ENCODE measurements around the gene IGFBP6. TPM values are rescaled to one million over a fixed set of nuclear protein-coding genes. Genes with fewer than 3 reads are reported as not detected.

Gene IGFBP6
- total RNA-seq (2022; extraction: Qiagen RNA extraction; ENCODE audit: low read depth): 155 to 267 TPM (median 231 TPM) in 5 replicates

GRCh38 chr12:53097564-53098353, at the start of gene IGFBP6:
Gene IGFBP6, plus strand, starts transcription at chr12:53097667. Its CDS starts 51 bp downstream, at chr12:53097718.

GRCh38 chr12:53049571-53050318, 47.7 kb upstream of the IGFBP6 start, which contains the start of gene TNS2:
Gene TNS2, plus strand, starts transcription at chr12:53050065. Its CDS starts 121 bp downstream, at chr12:53050186.

GRCh38 chr12:53079226-53080117, 18.0 kb upstream of the IGFBP6 start, which contains the start of gene SPRYD3:
Gene SPRYD3, minus strand, starts transcription at chr12:53079390. Its CDS starts 57 bp downstream, at chr12:53079333.

GRCh38 chr12:53102883-53103807, 5.7 kb downstream of the IGFBP6 start, which contains the start of gene SOAT2:
Gene SOAT2, plus strand, starts transcription at chr12:53103486. Its CDS starts 92 bp downstream, at chr12:53103578.

Other genes starting within 250 kb of the IGFBP6 start
- gene KRT78, start 248.7 kb upstream of the IGFBP6 start, total RNA-seq (2022; extraction: Qiagen RNA extraction; ENCODE audit: low read depth): 0.06 to 0.25 TPM in 2 of 5 replicates, not detected in the others
- 3,905 to 4,615 TPM (median 4,500 TPM) in 5 replicates for gene KRT8, start 192.6 kb upstream of the IGFBP6 start, total RNA-seq (2022; extraction: Qiagen RNA extraction; ENCODE audit: low read depth)
- gene KRT18, start 148.5 kb upstream of the IGFBP6 start, total RNA-seq (2022; extraction: Qiagen RNA extraction; ENCODE audit: low read depth): 2,631 to 3,100 TPM (median 2,917 TPM) in 5 replicates
- gene EIF4B, start 91.2 kb upstream of the IGFBP6 start, total RNA-seq (2022; extraction: Qiagen RNA extraction; ENCODE audit: low read depth): 216 to 371 TPM (median 266 TPM) in 5 replicates
- 31.3 to 48.7 TPM (median 41.7 TPM) in 5 replicates for gene TNS2, start 47.6 kb upstream of the IGFBP6 start, total RNA-seq (2022; extraction: Qiagen RNA extraction; ENCODE audit: low read depth)
- 33.3 to 38.4 TPM (median 35.7 TPM) in 5 replicates for gene SPRYD3, start 18.3 kb upstream of the IGFBP6 start, total RNA-seq (2022; extraction: Qiagen RNA extraction; ENCODE audit: low read depth)
- 0.06 to 0.44 TPM (median 0.40 TPM) in 5 replicates for gene SOAT2, start 5.8 kb downstream of the IGFBP6 start, total RNA-seq (2022; extraction: Qiagen RNA extraction; ENCODE audit: low read depth)
- gene ZNF740, start 83.1 kb downstream of the IGFBP6 start, total RNA-seq (2022; extraction: Qiagen RNA extraction; ENCODE audit: low read depth): 12.9 to 17.1 TPM (median 15.4 TPM) in 5 replicates
- gene CSAD, start 83.3 kb downstream of the IGFBP6 start, total RNA-seq (2022; extraction: Qiagen RNA extraction; ENCODE audit: low read depth): 5.2 to 8.0 TPM (median 7.6 TPM) in 5 replicates
- gene ITGB7, start 109.6 kb downstream of the IGFBP6 start, total RNA-seq (2022; extraction: Qiagen RNA extraction; ENCODE audit: low read depth): 0.29 to 0.63 TPM (median 0.42 TPM) in 5 replicates
- 20.4 to 27.6 TPM (median 24.0 TPM) in 5 replicates for gene RARG, start 134.5 kb downstream of the IGFBP6 start, total RNA-seq (2022; extraction: Qiagen RNA extraction; ENCODE audit: low read depth)
- 14.8 to 21.4 TPM (median 18.5 TPM) in 5 replicates for gene ESPL1, start 170.6 kb downstream of the IGFBP6 start, total RNA-seq (2022; extraction: Qiagen RNA extraction; ENCODE audit: low read depth)
- gene PFDN5, start 197.9 kb downstream of the IGFBP6 start, total RNA-seq (2022; extraction: Qiagen RNA extraction; ENCODE audit: low read depth): 489 to 606 TPM (median 503 TPM) in 5 replicates
- 73.5 to 107 TPM (median 90.2 TPM) in 5 replicates for gene MYG1, start 202.0 kb downstream of the IGFBP6 start, total RNA-seq (2022; extraction: Qiagen RNA extraction; ENCODE audit: low read depth)
- gene AAAS, start 223.9 kb downstream of the IGFBP6 start, total RNA-seq (2022; extraction: Qiagen RNA extraction; ENCODE audit: low read depth): 74.5 to 81.6 TPM (median 77.1 TPM) in 5 replicates
- 0.08 to 0.10 TPM (median 0.10 TPM) in 3 of 5 replicates, not detected in the others for gene SP7, start 238.7 kb downstream of the IGFBP6 start, total RNA-seq (2022; extraction: Qiagen RNA extraction; ENCODE audit: low read depth)

Data from A549 treated with GW870086 at 1 μM for 4 hours (cell line).